Muscle layer of duodenum (tissue), 2 donors: Measurements from ENCODE around the gene FECH.

ENCODE experiments used
- H3K27ac ChIP-seq: one replicate; pipeline ENCODE4 v1.7.0; 2013; ENCODE audit warnings: mild to moderate bottlenecking, low read length
- H3K27me3 ChIP-seq: one replicate; pipeline ENCODE4 v1.7.0; 2013; ENCODE audit warnings: low read depth, mild to moderate bottlenecking, control low read depth, low read length
- H3K36me3 ChIP-seq, 2 donors: one replicate each; pipeline ENCODE4 v1.7.0; 2013; ENCODE audit warnings: low read length in 2 of 2, control low read depth in 1 of 2, mild to moderate bottlenecking in 1 of 2; ENCODE audit not compliant: insufficient read depth in 2 of 2, control insufficient read depth in 1 of 2
- H3K4me1 ChIP-seq, 2 donors: one replicate each; pipeline ENCODE4 v1.7.0; 2013; ENCODE audit warnings: low read length in 2 of 2, mild to moderate bottlenecking in 2 of 2, control low read depth in 1 of 2, moderate library complexity in 1 of 2; ENCODE audit not compliant: insufficient read depth in 2 of 2, control insufficient read depth in 1 of 2
- H3K4me3 ChIP-seq, 2 donors: one replicate each; pipeline ENCODE4 v1.7.0; 2013; ENCODE audit warnings: low read length in 2 of 2, low read depth in 1 of 2, mild to moderate bottlenecking in 1 of 2
- H3K9me3 ChIP-seq, 2 donors: one replicate each; pipeline ENCODE4 v1.7.0; 2013; ENCODE audit warnings: low read length in 2 of 2, control low read depth in 1 of 2, mild to moderate bottlenecking in 1 of 2; ENCODE audit not compliant: control insufficient read depth in 1 of 2
- donor health status: healthy.

The FECH gene

GRCh38 chr18:57544936-57545660, 41.4 kb downstream of the FECH start:
- H3K4me3 ChIP-seq, result no peak overlapping the region
- H3K36me3 ChIP-seq, result peaks cover 4 to 5% of the 10 kb centered on the region in 2 donors
- H3K27me3 ChIP-seq, result no peaks in the 10 kb centered on the region
- no peak overlapping the region for H3K27ac ChIP-seq
- no peaks in the 10 kb centered on the region for H3K4me1 ChIP-seq
- H3K9me3 ChIP-seq, result no peaks in the 10 kb centered on the region

GRCh38 chr18:57543560-57543959, 42.9 kb downstream of the FECH start:
- Histone ChIP-seq H3K9me3 (no peaks in the 10 kb centered on the region), H3K36me3 (no peaks in the 10 kb centered on the region), H3K4me3 (no peak overlapping the region), H3K4me1 (no peaks in the 10 kb centered on the region), H3K27ac (no peak overlapping the region), H3K27me3 (no peaks in the 10 kb centered on the region)

- H3K4me3 ChIP-seq, result no peak overlapping the region
- no peaks in the 10 kb centered on the region for H3K4me1 ChIP-seq
- H3K36me3 ChIP-seq, result no peaks in the 10 kb centered on the region
- no peak overlapping the region for H3K27ac ChIP-seq
- H3K9me3 ChIP-seq, result no peaks in the 10 kb centered on the region
- H3K27me3 ChIP-seq, result no peaks in the 10 kb centered on the region
These were observed 43.6 kb downstream of the FECH start for GRCh38 chr18:57542812-57543427.

GRCh38 chr18:57542126-57542525, 44.4 kb downstream of the FECH start:
- no peak overlapping the region for H3K4me3 ChIP-seq
- H3K36me3 ChIP-seq, result no peaks in the 10 kb centered on the region
- H3K4me1 ChIP-seq, result no peaks in the 10 kb centered on the region
- H3K9me3 ChIP-seq, result no peaks in the 10 kb centered on the region
- no peak overlapping the region for H3K27ac ChIP-seq
- no peaks in the 10 kb centered on the region for H3K27me3 ChIP-seq

GRCh38 chr18:57539702-57540101, 46.8 kb downstream of the FECH start:
- Histone ChIP-seq H3K9me3 (no peaks in the 10 kb centered on the region), H3K4me1 (no peaks in the 10 kb centered on the region), H3K27ac (no peak overlapping the region), H3K4me3 (no peak overlapping the region), H3K27me3 (no peaks in the 10 kb centered on the region), H3K36me3 (no peaks in the 10 kb centered on the region)

- Histone ChIP-seq H3K4me1 (no peaks in the 10 kb centered on the region), H3K9me3 (no peaks in the 10 kb centered on the region), H3K27ac (no peak overlapping the region), H3K36me3 (no peaks in the 10 kb centered on the region), H3K27me3 (no peaks in the 10 kb centered on the region), H3K4me3 (no peak overlapping the region)
These were observed 47.9 kb downstream of the FECH start for GRCh38 chr18:57538614-57539013.

GRCh38 chr18:57534511-57534909, 52.0 kb downstream of the FECH start:
- H3K4me1 ChIP-seq, result no peaks in the 10 kb centered on the region

GRCh38 chr18:57533868-57534510, 52.5 kb downstream of the FECH start:
- Histone ChIP-seq H3K9me3 (no peaks in the 10 kb centered on the region), H3K27ac (no peak overlapping the region), H3K36me3 (no peaks in the 10 kb centered on the region)

More at GRCh38 chr18:57534511-57534909, 52.0 kb downstream of the FECH start:
- Histone ChIP-seq H3K36me3 (no peaks in the 10 kb centered on the region), H3K27ac (no peak overlapping the region), H3K4me3 (no peak overlapping the region), H3K27me3 (no peaks in the 10 kb centered on the region), H3K9me3 (no peaks in the 10 kb centered on the region)

GRCh38 chr18:57533006-57533867, 53.3 kb downstream of the FECH start:
- no peak overlapping the region for H3K4me3 ChIP-seq
- no peak overlapping the region for H3K27ac ChIP-seq
- no peaks in the 10 kb centered on the region for H3K9me3 ChIP-seq
- no peaks in the 10 kb centered on the region for H3K27me3 ChIP-seq
- no peaks in the 10 kb centered on the region for H3K36me3 ChIP-seq
- H3K4me1 ChIP-seq, result no peaks in the 10 kb centered on the region

More at GRCh38 chr18:57533868-57534510, 52.5 kb downstream of the FECH start:
- Histone ChIP-seq H3K4me1 (no peaks in the 10 kb centered on the region), H3K27me3 (no peaks in the 10 kb centered on the region), H3K4me3 (no peak overlapping the region)

- no peaks in the 10 kb centered on the region for H3K27me3 ChIP-seq
- H3K4me3 ChIP-seq, result no peak overlapping the region
- no peaks in the 10 kb centered on the region for H3K36me3 ChIP-seq
- no peaks in the 10 kb centered on the region for H3K4me1 ChIP-seq
- H3K27ac ChIP-seq, result no peak overlapping the region
- peaks cover 0 to 8% of the 10 kb centered on the region in 2 donors for H3K9me3 ChIP-seq
These were observed 57.4 kb downstream of the FECH start for GRCh38 chr18:57529151-57529550.
